Fibroblast of lung (primary cell): ENCODE measurements around the gene ADARB1.

Experiments used
- CTCF ChIP-seq, 2 donors: IDR thresholded peaks in 1 of 2; conservative IDR thresholded peaks in 1 of 2; 1 replicate in 1 of 2; 2 replicates in 1 of 2; pipeline ENCODE4 v1.5.1; 2011 to 2012; ENCODE audit warnings: low read length in 2 of 2, control low read depth in 1 of 2, inconsistent platforms in 1 of 2, low read depth in 1 of 2, mild to moderate bottlenecking in 1 of 2
- EZH2 ChIP-seq: IDR thresholded peaks from 2 replicates; pipeline ENCODE4 v1.5.1; 2012; ENCODE audit warnings: low read length, control low read depth, mild to moderate bottlenecking; ENCODE audit errors: missing control alignments

GRCh38 chr21:45135122-45135521 is 60.7 kb downstream of the ADARB1 start:
- no peak for TF ChIP-seq EZH2
- TF ChIP-seq CTCF (conservative IDR thresholded peaks at IDR 0.05 in 1 of 2, IDR thresholded peaks at IDR 0.05 in 1 of 2; ENCODE audit: low read depth in 1 of 2, low read length in 2 of 2) = no peak
